ENCODE results near the gene GCN1. TPM values are rescaled to one million over a fixed set of nuclear protein-coding genes. Genes with fewer than 3 reads are reported as not detected.

GCN1 gene
- total RNA-seq, 1 donor from 2014 or later: 155 TPM

- TF ChIP-seq CTCF (IDR thresholded peaks at IDR 0.05): no peak
- Mint-ChIP-seq H3K9me3 (no peaks in the 10 kb centered on the region), H3K36me3 (ENCODE audit: low read depth) (peaks cover 62% of the 10 kb centered on the region), H3K4me3 (no peak overlapping the region), H3K27me3 (no peaks in the 10 kb centered on the region), H3K27ac (no peak overlapping the region), H3K4me1 (peaks cover 5% of the 10 kb centered on the region)
- POLR2A ChIA-PET: no interaction called here
- no peak for ATAC-seq (ENCODE audit: low read depth)
- CTCF ChIA-PET: interaction anchor here (1.8 kb wide), 1 partner anchor 10 kb away, joined by 4 read pairs; no protein-coding TSS in a partner anchor
- intact Hi-C loops (cut with micrococcal nuclease): no loop called here
- DNase-seq: no peak
These were observed 97.8 kb downstream of the GCN1 start for GRCh38 chr12:120096671-120097202.

GRCh38 chr12:120095736-120096135 is 98.8 kb downstream of the GCN1 start:
- intact Hi-C loops (cut with micrococcal nuclease): no loop called here
- no peak for TF ChIP-seq CTCF (IDR thresholded peaks at IDR 0.05)
- Mint-ChIP-seq H3K4me3 (no peak overlapping the region), H3K27me3 (no peaks in the 10 kb centered on the region), H3K36me3 (ENCODE audit: low read depth) (peaks cover 65% of the 10 kb centered on the region), H3K27ac (no peak overlapping the region), H3K9me3 (no peaks in the 10 kb centered on the region), H3K4me1 (no peaks in the 10 kb centered on the region)
- no peak for ATAC-seq (ENCODE audit: low read depth)
- POLR2A ChIA-PET: no interaction called here
- no peak for DNase-seq
- CTCF ChIA-PET: interaction anchor here (1.8 kb wide), 1 partner anchor 9 kb away, joined by 4 read pairs; no protein-coding TSS in a partner anchor

GRCh38 chr12:120095331-120095730 is 99.2 kb downstream of the GCN1 start:
- POLR2A ChIA-PET: no interaction called here
- CTCF ChIA-PET: interaction anchor here (1.8 kb wide), 1 partner anchor 8 kb away, joined by 4 read pairs; no protein-coding TSS in a partner anchor
- no peak for ATAC-seq (ENCODE audit: low read depth)
- Mint-ChIP-seq H3K4me1 (no peaks in the 10 kb centered on the region), H3K9me3 (no peaks in the 10 kb centered on the region), H3K27me3 (no peaks in the 10 kb centered on the region), H3K36me3 (ENCODE audit: low read depth) (peaks cover 63% of the 10 kb centered on the region), H3K4me3 (no peak overlapping the region), H3K27ac (no peak overlapping the region)
- TF ChIP-seq CTCF (IDR thresholded peaks at IDR 0.05): no peak
- no peak for DNase-seq
- intact Hi-C loops (cut with micrococcal nuclease): no loop called here

GRCh38 chr12:120094485-120094884 is 100.0 kb downstream of the GCN1 start:
- H3K4me3 Mint-ChIP-seq: no peak overlapping the region
- no peaks in the 10 kb centered on the region for H3K27me3 Mint-ChIP-seq
- H3K4me1 Mint-ChIP-seq: no peaks in the 10 kb centered on the region
- no peak for TF ChIP-seq CTCF (IDR thresholded peaks at IDR 0.05)
- CTCF ChIA-PET: no interaction called here
- intact Hi-C loops (cut with micrococcal nuclease): no loop called here
- ATAC-seq (ENCODE audit: low read depth) (no peak), DNase-seq (no peak)
- H3K9me3 Mint-ChIP-seq: no peaks in the 10 kb centered on the region
- no peak overlapping the region for H3K27ac Mint-ChIP-seq
- POLR2A ChIA-PET: no interaction called here
- H3K36me3 Mint-ChIP-seq (ENCODE audit: low read depth): peaks cover 59% of the 10 kb centered on the region

- POLR2A ChIA-PET: no interaction called here
- intact Hi-C loops (cut with micrococcal nuclease): no loop called here
- DNase-seq (no peak), ATAC-seq (ENCODE audit: low read depth) (no peak)
- Mint-ChIP-seq H3K4me3 (no peak overlapping the region), H3K27me3 (no peaks in the 10 kb centered on the region), H3K36me3 (ENCODE audit: low read depth) (peaks cover 57% of the 10 kb centered on the region), H3K9me3 (no peaks in the 10 kb centered on the region), H3K27ac (no peak overlapping the region), H3K4me1 (no peaks in the 10 kb centered on the region)
- CTCF ChIA-PET: no interaction called here
- no peak for TF ChIP-seq CTCF (IDR thresholded peaks at IDR 0.05)
These were observed 100.7 kb downstream of the GCN1 start for GRCh38 chr12:120093592-120094355.
